Esophagus squamous epithelium (tissue), 5 donors: Measurements from ENCODE around the gene ADAMTSL2. TPM values are rescaled to one million over a fixed set of nuclear protein-coding genes. Genes with fewer than 3 reads are reported as not detected.
A peak's percentile ranks its signal among the peaks of the same experiment; 100 is the strongest.

Experiments
- DNase-seq: peaks from one replicate; lab custom pipeline; 2025; lab: John Stamatoyannopoulos, UW
- H3K27ac ChIP-seq, 4 donors: fragments of 200-600 bp; sonication (generic); one replicate each; pipeline ENCODE4 v1.5.1; 2016 to 2019; ENCODE audit warnings: mild to moderate bottlenecking in 1 of 4
- H3K27me3 ChIP-seq, 4 donors: fragments of 200-600 bp; sonication (generic); 1 replicate in 3 of 4; 2 replicates in 1 of 4; pipeline versions ENCODE4 v1.5.1 to v1.6.0; 2017 to 2021; ENCODE audit warnings: antibody characterized with exemption in 1 of 4
- H3K36me3 ChIP-seq, 3 donors: fragments of 200-600 bp; sonication (generic); one replicate each; pipeline ENCODE4 v1.5.1; 2016 to 2019
- H3K4me1 ChIP-seq, 3 donors: fragments of 200-600 bp; sonication (generic); one replicate each; pipeline ENCODE4 v1.5.1; 2017 to 2019
- H3K4me3 ChIP-seq, 4 donors: fragments of 200-600 bp; sonication (generic); 1 replicate in 3 of 4; 2 replicates in 1 of 4; pipeline ENCODE4 v1.5.1; 2016 to 2019; ENCODE audit warnings: mild to moderate bottlenecking in 2 of 4, moderate library complexity in 1 of 4
- H3K9me3 ChIP-seq, 3 donors: fragments of 200-600 bp; sonication (generic); one replicate each; pipeline ENCODE4 v1.5.1; 2016 to 2019
- CTCF ChIP-seq, 6 experiments: fragments of 450-650 bp in 4 of 6; fragments of 200-600 bp in 2 of 6; sonication (generic) in 2 of 6; IDR thresholded peaks; one replicate each; pipeline ENCODE4 v1.5.1; 2016 to 2019; ENCODE audit warnings: antibody characterized with exemption in 6 of 6, mild to moderate bottlenecking in 4 of 6, moderate library complexity in 4 of 6
- POLR2A ChIP-seq, 4 donors: fragments of 450-650 bp; IDR thresholded peaks; one replicate each; pipeline ENCODE4 v1.6.1; 2017; ENCODE audit warnings: antibody characterized with exemption in 4 of 4, mild to moderate bottlenecking in 4 of 4, moderate library complexity in 3 of 4
- WGBS, 2 donors: methylation state at CpG; one replicate each; pipeline ENCODE4 v1.1.5; 2018; 5-methylcytosine and 5-hydroxymethylcytosine counted together
- intact Hi-C: fragments of 100-400 bp; cut with DNase I; formaldehyde crosslinking; loops from one replicate; pipeline ENCODE4 v1.15.0; 2022
- total RNA-seq, 4 donors: library from RNA; depleted of rRNA; stranded (reverse); fragments of >200 nt; gene quantifications; one replicate each; pipeline ENCODE4 v1.1.0, GENCODE V29; 2016
- donor health status: DM: yes; HTN: yes; CAD: no.

Gene ADAMTSL2
- total RNA-seq, 4 donors from 2014 or later = 1.1 to 2.1 (median 1.4) TPM

- no peak overlapping the region for H3K4me3 ChIP-seq
- H3K4me1 ChIP-seq = peaks cover 0 to 35% (median 22%) of the 10 kb centered on the region in 3 donors
- TF ChIP-seq POLR2A (IDR thresholded peaks at IDR 0.05) (no peak), CTCF (IDR thresholded peaks at IDR 0.05) (no peak)
- DNase-seq = no peak
- H3K9me3 ChIP-seq = no peaks in the 10 kb centered on the region
- 51% methylated on average over 4 of the region's 8 CpGs; no CpG with 5 or more reads in 1 of the 2 donors for whole genome bisulfite sequencing, 2 donors
- H3K27me3 ChIP-seq = peaks cover 0 to 73% (median 0%) of the 10 kb centered on the region in 4 donors
- intact Hi-C loops = no loop called here
- no peak overlapping the region for H3K27ac ChIP-seq
- no peaks in the 10 kb centered on the region for H3K36me3 ChIP-seq
Measured at GRCh38 chr9:133587051-133587450, 52.5 kb downstream of the ADAMTSL2 start.

- Histone ChIP-seq H3K36me3 (no peaks in the 10 kb centered on the region), H3K9me3 (no peaks in the 10 kb centered on the region), H3K27me3 (peaks cover 0 to 77% (median 0%) of the 10 kb centered on the region in 4 donors), H3K27ac (no peak overlapping the region), H3K4me1 (peaks cover 0 to 31% (median 19%) of the 10 kb centered on the region in 3 donors), H3K4me3 (no peak overlapping the region)
- intact Hi-C loops = no loop called here
- TF ChIP-seq CTCF (IDR thresholded peaks at IDR 0.05) = no peak
- no peak for DNase-seq
- 95% methylated on average over 4 of the region's 6 CpGs; no CpG with 5 or more reads in 1 of the 2 donors for WGBS, 2 donors
Measured at GRCh38 chr9:133587466-133587865, 53.0 kb downstream of the ADAMTSL2 start.

- peaks cover 0 to 74% (median 0%) of the 10 kb centered on the region in 4 donors for H3K27me3 ChIP-seq
- WGBS, 2 donors = 44 to 46% methylated on average over 7 to 9 of the region's 19 CpGs
- no peak overlapping the region for H3K27ac ChIP-seq
- TF ChIP-seq CTCF (IDR thresholded peaks at IDR 0.05) (peak in 4 of 6 experiments; percentile 10 to 43 (median 15)), POLR2A (IDR thresholded peaks at IDR 0.05) (no peak)
- H3K4me1 ChIP-seq = peaks cover 0 to 15% (median 10%) of the 10 kb centered on the region in 3 donors
- intact Hi-C loops = no loop called here
- no peaks in the 10 kb centered on the region for H3K9me3 ChIP-seq
- no peak for DNase-seq
- H3K36me3 ChIP-seq = no peaks in the 10 kb centered on the region
- no peak overlapping the region for H3K4me3 ChIP-seq
Measured at GRCh38 chr9:133589454-133590227, 55.1 kb downstream of the ADAMTSL2 start.

DNA sequence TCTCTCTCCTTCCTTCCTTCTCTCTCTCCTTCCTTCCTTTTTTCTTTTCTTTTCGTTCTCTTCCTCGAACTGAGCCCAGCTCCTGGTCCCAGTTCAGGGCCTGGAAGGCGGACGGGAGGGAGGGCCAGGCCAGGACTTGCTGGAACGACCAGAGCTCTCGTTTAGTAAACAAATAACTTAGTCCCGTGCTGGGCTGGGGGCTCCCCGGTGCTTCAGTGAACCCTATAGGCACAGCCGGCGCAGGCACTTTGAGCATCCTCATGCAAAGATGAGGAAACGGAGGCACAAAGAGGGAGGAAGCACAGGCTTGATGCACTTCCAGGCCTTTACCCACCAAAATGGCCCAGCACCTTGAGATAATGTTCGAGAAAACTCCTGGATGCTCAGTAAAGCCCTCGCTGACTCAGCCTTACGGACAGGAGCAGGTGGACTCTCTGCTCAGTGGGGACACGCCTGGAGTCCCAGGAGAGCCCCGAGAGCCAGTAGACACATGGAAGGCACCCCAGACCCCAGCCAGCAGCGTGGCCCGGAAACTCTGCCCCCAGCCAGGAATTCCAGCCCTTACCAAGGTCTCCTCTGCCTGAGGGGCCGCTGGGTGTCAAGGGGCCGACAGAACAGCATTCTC lies 55.8 kb downstream of the ADAMTSL2 start:
- no peaks in the 10 kb centered on the region for H3K36me3 ChIP-seq
- no peak for DNase-seq
- peaks cover 0 to 8% (median 3%) of the 10 kb centered on the region in 3 donors for H3K4me1 ChIP-seq
- H3K27ac ChIP-seq = no peak overlapping the region
- peaks cover 0 to 67% (median 0%) of the 10 kb centered on the region in 4 donors for H3K27me3 ChIP-seq
- no peak overlapping the region for H3K4me3 ChIP-seq
- TF ChIP-seq POLR2A (IDR thresholded peaks at IDR 0.05) = no peak
- TF ChIP-seq CTCF (IDR thresholded peaks at IDR 0.05) = no peak
- H3K9me3 ChIP-seq = no peaks in the 10 kb centered on the region
- intact Hi-C loops = no loop called here
- WGBS, 2 donors = 28 to 53% methylated on average over 6 to 8 of the region's 20 CpGs
